H1 (cell line): ENCODE data around the gene BCAP31. TPM values are rescaled to one million over a fixed set of nuclear protein-coding genes. Genes with fewer than 3 reads are reported as not detected.

Experiments used
- CTCF ChIA-PET: fragments of 300-600 bp; sonication (Branson Sonifier 250); formaldehyde crosslinking; loops from one replicate; lab custom pipeline; 2021; ENCODE audit not compliant: partially characterized antibody; lab: Charles Lee
- POLR2A ChIA-PET: fragments of 300-600 bp; sonication (Branson Sonifier 250); formaldehyde crosslinking; loops from one replicate; lab custom pipeline; 2021; ENCODE audit warnings: inconsistent platforms; ENCODE audit not compliant: partially characterized antibody; lab: Charles Lee
- DNase-seq, 2 experiments: peaks; one replicate each; pipeline versions ENCODE4 v3.0.0 to v3.0.0-alpha.2; 2010 to 2022; ENCODE audit warnings: low spot score in 2 of 2, low read depth in 1 of 2, mixed read lengths in 1 of 2
- FAIRE-seq: peaks from 2 replicates; lab custom pipeline; 2011; peaks lifted over from hg19 to GRCh38; lab: Jason Lieb, UNC
- H2AFZ ChIP-seq: 2 replicates; pipeline ENCODE4 v1.8.1; 2012; ENCODE audit warnings: low read length, inconsistent platforms
- H2AK5ac ChIP-seq: 2 replicates; pipeline ENCODE4 v1.6.1; 2013; ENCODE audit warnings: low read depth, low read length
- H2BK120ac ChIP-seq: replicated peaks from 2 replicates; pipeline ENCODE3; 2013; ENCODE audit warnings: low read depth, low read length, inconsistent platforms
- H2BK12ac ChIP-seq: 2 replicates; pipeline ENCODE4 v1.6.1; 2013; ENCODE audit warnings: low read depth, low read length
- H2BK15ac ChIP-seq: 2 replicates; pipeline ENCODE4 v1.6.1; 2013; ENCODE audit warnings: low read length
- H2BK20ac ChIP-seq: 2 replicates; pipeline ENCODE4 v1.6.1; 2013; ENCODE audit warnings: low read length
- H2BK5ac ChIP-seq: 2 replicates; pipeline ENCODE4 v1.6.1; 2013; ENCODE audit warnings: low read depth, low read length
- H3K14ac ChIP-seq: 2 replicates; pipeline ENCODE4 v1.6.1; 2013; ENCODE audit warnings: inconsistent platforms; ENCODE audit not compliant: insufficient read length
- H3K18ac ChIP-seq: 2 replicates; pipeline ENCODE4 v1.6.1; 2013; ENCODE audit warnings: low read length; ENCODE audit errors: extremely low read depth
- H3K23ac ChIP-seq: 2 replicates; pipeline ENCODE4 v1.6.1; 2013; ENCODE audit warnings: inconsistent platforms; ENCODE audit not compliant: insufficient read length
- H3K23me2 ChIP-seq: 2 replicates; pipeline ENCODE4 v1.6.1; 2013; ENCODE audit warnings: low read depth, low read length
- H3K27ac ChIP-seq: 2 replicates; pipeline ENCODE4 v1.6.1; 2011; ENCODE audit warnings: low read depth, low read length, inconsistent platforms
- H3K27me3 ChIP-seq, 4 experiments: replicated peaks in 1 of 4; 1 replicate in 1 of 4; 2 replicates in 3 of 4; pipeline versions ENCODE4 v1.6.1 to v1.8.1; 2011 to 2013; ENCODE audit warnings: low read length in 3 of 4, mild to moderate bottlenecking in 3 of 4, inconsistent platforms in 2 of 4, mixed read lengths in 2 of 4, moderate library complexity in 1 of 4; ENCODE audit not compliant: control insufficient read depth in 3 of 4, insufficient read depth in 3 of 4; ENCODE audit errors: extremely low read depth in 1 of 4
- H3K36me3 ChIP-seq, 4 experiments: 2 replicates each; pipeline versions ENCODE4 v1.6.1 to v1.8.1; 2011 to 2013; ENCODE audit warnings: mild to moderate bottlenecking in 4 of 4, low read length in 3 of 4, moderate library complexity in 2 of 4, control low read depth in 1 of 4, inconsistent platforms in 1 of 4; ENCODE audit not compliant: insufficient read depth in 4 of 4, control insufficient read depth in 2 of 4
- H3K4ac ChIP-seq: replicated peaks from 2 replicates; pipeline ENCODE3; 2013; ENCODE audit warnings: low read length, low read depth, mixed read lengths, inconsistent platforms; ENCODE audit not compliant: insufficient read length
- H3K4me1 ChIP-seq, 4 experiments: replicated peaks in 1 of 4; 1 replicate in 1 of 4; 2 replicates in 3 of 4; pipeline versions ENCODE4 v1.6.1 to v1.8.1; 2011 to 2013; ENCODE audit warnings: low read length in 3 of 4, inconsistent platforms in 2 of 4, mixed read lengths in 1 of 4; ENCODE audit not compliant: insufficient read depth in 4 of 4, control insufficient read depth in 3 of 4
- H3K4me2 ChIP-seq, 2 experiments: 2 replicates each; pipeline versions ENCODE4 v1.6.1 to v1.8.1; 2011 to 2013; ENCODE audit warnings: low read depth in 2 of 2, low read length in 2 of 2, control low read depth in 1 of 2, inconsistent platforms in 1 of 2, mild to moderate bottlenecking in 1 of 2; ENCODE audit not compliant: insufficient read depth in 1 of 2
- H3K4me3 ChIP-seq, 4 experiments: fragments of 200-600, 300-600 bp in 1 of 4; sonication (generic), shearing (Covaris generic), sonication (Bioruptor Twin) in 1 of 4; 2 replicates each; pipeline versions ENCODE4 v1.5.1 to v1.8.1; 2011 to 2016; ENCODE audit warnings: low read length in 4 of 4, low read depth in 3 of 4, control low read depth in 2 of 4, inconsistent platforms in 2 of 4, mild to moderate bottlenecking in 2 of 4, mixed read lengths in 1 of 4, moderate library complexity in 1 of 4; ENCODE audit not compliant: insufficient read depth in 2 of 4; ENCODE audit errors: extremely low read depth in 1 of 4
- H3K56ac ChIP-seq: replicated peaks from 2 replicates; pipeline ENCODE3; 2013; ENCODE audit warnings: low read depth, mild to moderate bottlenecking, mixed read lengths, low read length, inconsistent platforms; ENCODE audit not compliant: insufficient read length
- H3K79me1 ChIP-seq: 2 replicates; pipeline ENCODE4 v1.6.1; 2013; ENCODE audit warnings: low read depth, low read length, control low read depth
- H3K79me2 ChIP-seq, 2 experiments: 2 replicates each; pipeline versions ENCODE4 v1.6.1 to v1.8.1; 2012 to 2013; ENCODE audit warnings: low read length in 2 of 2, mild to moderate bottlenecking in 2 of 2, inconsistent platforms in 1 of 2; ENCODE audit not compliant: insufficient read depth in 2 of 2, control insufficient read depth in 1 of 2
- H3K9ac ChIP-seq, 4 experiments: replicated peaks in 1 of 4; 1 replicate in 1 of 4; 2 replicates in 3 of 4; pipeline versions ENCODE4 v1.6.1 to v1.8.1; 2011 to 2013; ENCODE audit warnings: low read depth in 3 of 4, low read length in 3 of 4, control low read depth in 2 of 4, mild to moderate bottlenecking in 2 of 4, moderate library complexity in 2 of 4, inconsistent platforms in 1 of 4; ENCODE audit errors: extremely low read depth in 1 of 4
- H3K9me3 ChIP-seq, 2 experiments: 2 replicates each; pipeline versions ENCODE4 v1.6.1 to v1.8.1; 2012 to 2013; ENCODE audit warnings: mild to moderate bottlenecking in 2 of 2, moderate library complexity in 2 of 2, control low read depth in 1 of 2, inconsistent platforms in 1 of 2, low read depth in 1 of 2, low read length in 1 of 2, mixed read lengths in 1 of 2; ENCODE audit not compliant: insufficient read depth in 2 of 2
- H4K20me1 ChIP-seq, 2 experiments: replicated peaks in 1 of 2; 2 replicates each; pipeline versions ENCODE3 to v1.8.1; 2011 to 2013; ENCODE audit warnings: inconsistent platforms in 2 of 2, low read length in 2 of 2, mild to moderate bottlenecking in 1 of 2; ENCODE audit not compliant: insufficient read depth in 2 of 2, control insufficient read depth in 1 of 2
- H4K5ac ChIP-seq: 2 replicates; pipeline ENCODE4 v1.6.1; 2013; ENCODE audit warnings: low read length, low read depth, mixed read lengths, inconsistent platforms; ENCODE audit not compliant: insufficient read length
- H4K8ac ChIP-seq: 2 replicates; pipeline ENCODE4 v1.8.0; 2013; ENCODE audit warnings: mild to moderate bottlenecking, moderate library complexity, low read length, inconsistent platforms; ENCODE audit not compliant: insufficient read depth; ENCODE audit errors: extremely low read depth
- H4K91ac ChIP-seq: replicated peaks from 2 replicates; pipeline ENCODE3; 2013; ENCODE audit warnings: low read length, mixed read lengths, inconsistent platforms; ENCODE audit not compliant: insufficient read length
- ASH2L ChIP-seq: fragments of 200-600, 300-600 bp; sonication (generic); IDR thresholded peaks from one replicate; pipeline ENCODE4 v1.7.1; 2017; ENCODE audit warnings: low read length
- HDAC2 ChIP-seq, 2 experiments: fragments of 300-600 bp in 1 of 2; sonication (generic) in 1 of 2; IDR thresholded peaks; 2 replicates each; pipeline ENCODE4 v1.6.1; 2011 to 2012; ENCODE audit warnings: low read depth in 2 of 2, low read length in 2 of 2, mild to moderate bottlenecking in 2 of 2, moderate library complexity in 2 of 2, borderline replicate concordance in 1 of 2, inconsistent platforms in 1 of 2
- JUND ChIP-seq: IDR thresholded peaks from 2 replicates; pipeline ENCODE4 v1.6.1; 2011; ENCODE audit warnings: mild to moderate bottlenecking, improper control_type of control experiment, low read length
- NRF1 ChIP-seq: IDR thresholded peaks from 2 replicates; pipeline ENCODE4 v1.6.1; 2011; ENCODE audit warnings: mild to moderate bottlenecking, low read depth, low read length, improper control_type of control experiment
- POLR2AphosphoS5 ChIP-seq: IDR thresholded peaks from 2 replicates; pipeline ENCODE4 v1.6.1; 2011; ENCODE audit warnings: low read depth, low read length
- RAD21 ChIP-seq, 2 experiments: IDR thresholded peaks in 1 of 2; conservative IDR thresholded peaks in 1 of 2; 2 replicates each; pipeline ENCODE4 v1.6.1; 2011; ENCODE audit warnings: low read depth in 2 of 2, low read length in 2 of 2, improper control_type of control experiment in 1 of 2, inconsistent platforms in 1 of 2, mild to moderate bottlenecking in 1 of 2, moderate library complexity in 1 of 2
- SIRT6 ChIP-seq: IDR thresholded peaks from one replicate; pipeline ENCODE4 v1.7.1; 2012; ENCODE audit warnings: low read length, inconsistent platforms
- SIX5 ChIP-seq: IDR thresholded peaks from 2 replicates; pipeline ENCODE4 v1.6.1; 2011; ENCODE audit warnings: mild to moderate bottlenecking, low read depth, low read length
- SUZ12 ChIP-seq: fragments of 200-600 bp; sonication (generic); IDR thresholded peaks from 2 replicates; pipeline ENCODE4 v1.6.1; 2012; ENCODE audit warnings: mild to moderate bottlenecking, inconsistent platforms, low read length, moderate library complexity, mixed read lengths
- TCF12 ChIP-seq: IDR thresholded peaks from 2 replicates; pipeline ENCODE4 v1.6.1; 2011; ENCODE audit warnings: low read depth, mild to moderate bottlenecking, low read length
- ZNF274 ChIP-seq: IDR thresholded peaks from 2 replicates; pipeline ENCODE4 v1.7.0; 2012; ENCODE audit warnings: low read length, borderline replicate concordance; ENCODE audit errors: extremely low read depth
- WGBS, 2 experiments: shearing (Covaris generic) in 1 of 2; methylation state at CpG; one replicate each; pipeline versions ENCODE4 v1.1.6 to v1.1.7; 2013 to 2015; ENCODE audit warnings: low lambda C conversion rate in 2 of 2, mixed read lengths in 2 of 2, inconsistent platforms in 1 of 2, low coverage in 1 of 2, missing lambda C conversion rate in 1 of 2; ENCODE audit not compliant: insufficient replicate concordance in 2 of 2, insufficient coverage in 1 of 2, insufficient read length in 1 of 2; ENCODE audit errors: extremely low coverage in 1 of 2, missing lambda C conversion rate in 1 of 2; 5-methylcytosine and 5-hydroxymethylcytosine counted together
- polyA plus RNA-seq, 7 experiments: library from polyadenylated mRNA; depleted of rRNA in 3 of 7; stranded (reverse) in 5 of 7; unstranded in 2 of 7; fragments of >200 nt in 5 of 7; fragments of 200-250 nt in 2 of 7; gene quantifications; 1 replicate in 5 of 7; 2 replicates in 1 of 7; 4 replicates in 1 of 7; pipeline versions ENCODE4 v1.2.1 to v1.2.3, GENCODE V29; 2011 to 2013; ENCODE audit warnings: missing spikeins in 2 of 7, mixed read lengths in 2 of 7
- total RNA-seq: library from RNA; stranded (reverse); fragmentation: NEBNext Ultra II Directional; extraction: Animal tissue kit (Norgen Biotek cat#: 25700); gene quantifications from 2 replicates; pipeline ENCODE4 v1.2.1, GENCODE V29; 2021

Gene BCAP31
- total and polyA plus RNA-seq, 2 of the 8 experiments (the other 6 are each of a cell fraction or from before 2014, with no cell fraction given), result 136 to 159 TPM

- Histone ChIP-seq H2AK5ac (no peak overlapping the region), H4K5ac (peak overlapping the region; percentile 66), H3K9ac (0 out of 7 replicates have a peak overlapping the region, but pooled peaks of 2 of the 4 experiments have one; percentile 8 to 30), H3K4me1 (peaks cover 0 to 19% (median 9%) of the 10 kb centered on the region in 4 experiments; a peak in 6 of 7 replicates), H3K79me2 (peaks cover 0 to 6% of the 10 kb centered on the region in 2 experiments; a peak in 2 of 4 replicates), H3K79me1 (no peaks in the 10 kb centered on the region; the same call in 1 of the 2 replicates), H2BK120ac (no peak overlapping the region), H2AFZ (no peak overlapping the region), H3K14ac (no peak overlapping the region), H2BK12ac (no peak overlapping the region), H4K20me1 (peaks cover 0 to 2% of the 10 kb centered on the region in 2 experiments), H3K4me3 (peak overlapping the region in 1 of 4 experiments; percentile 48; a peak in 2 of 8 replicates), H3K27ac (peak overlapping the region; percentile 73; the same call in 1 of the 2 replicates), H3K9me3 (peaks cover 4 to 5% of the 10 kb centered on the region in 2 experiments; a peak in 2 of 4 replicates), H3K56ac (peak overlapping the region; percentile 30), H3K23ac (no peak overlapping the region), H4K8ac (peak overlapping the region; percentile 85; the same call in 1 of the 2 replicates), H3K4me2 (peak overlapping the region; percentile 45 to 57), H3K4ac (no peak overlapping the region), H4K91ac (peak overlapping the region; percentile 91), H3K23me2 (no peaks in the 10 kb centered on the region), H2BK5ac (peak overlapping the region; percentile 78; the same call in 1 of the 2 replicates), H2BK20ac (no peak overlapping the region), H2BK15ac (no peak overlapping the region), H3K36me3 (no peaks in the 10 kb centered on the region; a peak in 1 of 8 replicates), H3K18ac (peak overlapping the region; percentile 32; the same call in 1 of the 2 replicates), H3K27me3 (no peaks in the 10 kb centered on the region)
- POLR2A ChIA-PET, result interaction anchor here (0.7 to 1.6 kb wide), 8 partner anchors 11 to 241 kb away, joined by 3 to 5 read pairs (median 3); partner anchors contain the start of genes ARHGAP4 and DUSP9
- DNase-seq, result peak in 1 of 2 experiments; percentile 52
- WGBS, 2 experiments, result 3% methylated on average over 5 of the region's 21 CpGs; no CpG with 5 or more reads in 1 of the 2 experiments
- FAIRE-seq, result no peak
- CTCF ChIA-PET, result interaction anchor here (0.7 to 2.9 kb wide), 12 partner anchors 9 to 116 kb away, joined by 3 to 24 read pairs (median 6); partner anchors contain the start of gene PNCK
- 0 out of 4 replicates have a peak, but pooled peaks of 1 of the 2 experiments have one; percentile 33 for TF ChIP-seq HDAC2 (IDR thresholded peaks at IDR 0.05; ENCODE audit: borderline replicate concordance in 1 of 2, low read depth in 2 of 2, low read length in 2 of 2)
- TF ChIP-seq ASH2L, result no peak
- TF ChIP-seq SIRT6, result no peak
- TF ChIP-seq JUND, result no peak
- no peak for TF ChIP-seq SIX5
- TF ChIP-seq SUZ12, result no peak
- no peak for TF ChIP-seq ZNF274
- peak; percentile 69; the same call in 1 of the 2 replicates for TF ChIP-seq TCF12
- TF ChIP-seq POLR2AphosphoS5, result no peak
- TF ChIP-seq RAD21 (IDR thresholded peaks at IDR 0.05 in 1 of 2, conservative IDR thresholded peaks at IDR 0.05 in 1 of 2; ENCODE audit: low read depth in 2 of 2, low read length in 2 of 2), result 0 out of 4 replicates have a peak, but pooled peaks of 1 of the 2 experiments have one; percentile 5
- no peak for TF ChIP-seq NRF1
These were observed 39.6 kb downstream of the BCAP31 start for GRCh38 chrX:153684467-153685155.
